Stimulated activated CD8-positive, alpha-beta memory T cell treated with anti-CD3 and anti-CD28 coated beads, Interleukin-15, amount 100 ng/mL, for 24 hours (primary cell): ENCODE results near the gene ZC3H8.
"Not testable (repeated sequence)": the region's sequence is repeated elsewhere in the genome, so short reads cannot be mapped to it uniquely, and the experiment has no call there.

Experiments used
- DNase-seq: peaks from one replicate; pipeline ENCODE4 v3.0.0-alpha.2; 2020; ENCODE audit warnings: low read depth

The ZC3H8 gene

DNA sequence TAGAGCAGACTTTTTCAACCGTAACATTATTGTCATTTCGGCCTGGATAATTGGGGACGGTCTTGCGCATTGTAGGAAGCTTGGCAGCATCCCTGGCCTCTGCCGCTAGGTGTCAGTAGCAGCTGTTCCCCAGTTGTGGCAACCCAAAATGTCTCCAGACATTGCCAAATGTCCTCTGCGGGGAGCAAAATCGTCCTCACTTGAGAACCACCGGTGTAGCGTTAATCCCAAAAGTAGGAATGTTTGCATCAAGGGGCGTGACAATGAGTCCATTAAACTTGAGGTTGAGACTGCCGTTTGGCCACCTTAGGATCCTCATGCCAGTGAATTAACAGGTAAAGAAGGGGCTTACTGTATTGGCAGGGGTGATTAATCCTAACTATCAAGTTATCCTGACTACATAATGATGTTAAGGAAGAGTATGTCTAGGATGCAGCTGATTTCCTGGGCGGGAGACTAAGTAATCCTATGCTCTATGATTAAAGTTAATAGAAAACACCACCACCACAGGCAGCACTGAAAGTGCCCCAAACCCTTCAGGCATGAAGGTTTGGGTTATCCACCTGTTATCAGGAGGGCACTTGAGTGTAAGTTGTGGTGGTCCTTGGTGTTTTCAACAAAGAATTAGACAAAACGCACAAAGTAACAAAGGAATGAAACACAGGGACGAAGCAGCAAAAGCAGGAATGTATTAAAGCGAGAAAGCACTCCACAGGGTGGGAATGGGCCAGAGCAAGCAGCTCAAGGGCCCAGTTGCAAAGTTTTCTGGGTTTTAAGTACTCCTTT lies 4.9 kb upstream of the ZC3H8 start:
- peak; percentile 48 for DNase-seq

DNA sequence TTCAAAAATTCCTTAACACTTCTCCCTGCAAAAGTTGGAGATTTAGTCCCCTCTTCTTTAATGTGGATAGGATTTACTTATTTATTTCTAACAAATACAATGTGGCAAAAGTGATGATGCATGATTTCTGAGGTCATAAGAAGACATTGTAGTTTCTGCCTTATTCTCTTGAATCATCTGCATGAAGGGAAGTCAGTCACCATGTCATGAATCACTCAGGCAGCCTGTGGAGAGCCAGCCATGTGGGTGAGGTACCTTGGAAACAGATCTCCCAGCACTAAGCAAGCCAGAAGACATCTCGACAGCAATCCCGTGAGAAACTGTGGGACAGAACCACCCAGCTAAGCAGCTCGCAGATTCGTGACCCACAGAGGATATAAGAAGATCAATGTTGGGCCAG lies 2.7 kb upstream of the ZC3H8 start:
- DNase-seq: no peak

DNA sequence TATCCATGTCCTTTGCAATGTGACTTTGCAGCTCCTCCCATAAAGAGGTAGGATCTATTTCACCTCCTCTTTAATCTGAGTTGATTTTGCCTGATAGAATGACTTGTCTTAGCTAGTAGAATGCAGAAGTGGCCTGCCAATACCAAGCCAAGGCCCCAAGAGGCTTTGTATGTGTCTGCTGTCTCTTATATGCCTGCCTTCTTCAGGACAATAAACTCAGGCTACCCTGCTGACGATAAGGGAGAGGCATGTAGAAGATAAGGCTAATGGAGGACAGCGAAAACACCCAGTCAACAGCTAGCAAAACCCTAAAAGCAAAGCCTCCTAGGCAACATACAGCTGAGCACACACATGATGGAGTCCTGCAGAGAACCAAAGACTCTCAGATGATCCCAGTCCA lies 1.8 kb upstream of the ZC3H8 start:
- no peak for DNase-seq

- DNase-seq: no peak
Measured at GRCh38 chr2:112255875-112256274, 1.0 kb upstream of the ZC3H8 start.

DNA sequence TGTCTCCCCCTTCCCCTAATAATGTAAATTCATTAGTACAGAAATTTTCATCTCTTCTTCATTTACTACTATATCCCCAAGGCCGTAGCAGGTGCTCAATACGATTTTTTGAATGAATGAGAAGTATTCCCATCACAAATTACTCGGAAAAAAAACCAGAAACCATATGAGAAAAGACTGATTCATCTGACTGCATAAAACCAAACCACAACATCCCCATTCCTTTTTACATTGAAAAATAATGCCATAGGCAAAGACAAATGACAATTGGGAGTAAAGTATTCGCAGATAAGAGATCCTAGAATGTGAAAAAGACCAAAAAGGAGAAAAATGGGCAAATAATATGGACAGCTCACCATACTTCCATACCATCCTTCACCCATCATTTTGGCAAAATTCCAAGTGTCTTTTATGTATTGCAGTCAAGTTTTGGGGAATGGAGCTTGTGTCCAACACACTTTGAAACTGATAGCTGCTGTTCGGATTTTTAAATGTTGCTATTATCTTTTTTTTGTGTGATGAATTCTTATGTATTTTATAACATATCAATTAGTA lies 1.5 kb downstream of the ZC3H8 start:
- no peak for DNase-seq

GRCh38 chr2:112251271-112251670 lies 3.6 kb downstream of the ZC3H8 start:
- no peak for DNase-seq

GRCh38 chr2:112244854-112245253 lies 10.0 kb downstream of the ZC3H8 start:
- DNase-seq: no peak

- DNase-seq: no peak
Measured at GRCh38 chr2:112243233-112243632, 11.6 kb downstream of the ZC3H8 start.

DNA sequence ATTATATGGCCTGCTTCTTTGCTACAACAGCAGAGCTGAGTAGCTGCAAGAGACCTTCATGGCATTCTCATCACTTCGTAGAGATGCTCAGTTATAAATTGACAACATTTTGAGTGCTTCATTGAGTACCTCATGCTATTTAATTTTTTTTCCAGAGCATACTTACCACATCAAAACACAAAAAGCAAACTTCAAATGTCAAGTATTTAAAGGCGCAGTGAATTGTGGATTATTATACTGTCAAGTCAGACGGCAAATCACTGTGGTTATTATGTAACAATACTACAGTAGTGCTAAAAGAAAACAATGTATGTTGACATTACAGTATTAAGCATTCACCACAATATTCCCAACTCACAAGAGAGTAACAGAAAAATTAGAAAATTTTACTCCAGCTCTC lies 12.5 kb downstream of the ZC3H8 start:
- DNase-seq: no peak

DNA sequence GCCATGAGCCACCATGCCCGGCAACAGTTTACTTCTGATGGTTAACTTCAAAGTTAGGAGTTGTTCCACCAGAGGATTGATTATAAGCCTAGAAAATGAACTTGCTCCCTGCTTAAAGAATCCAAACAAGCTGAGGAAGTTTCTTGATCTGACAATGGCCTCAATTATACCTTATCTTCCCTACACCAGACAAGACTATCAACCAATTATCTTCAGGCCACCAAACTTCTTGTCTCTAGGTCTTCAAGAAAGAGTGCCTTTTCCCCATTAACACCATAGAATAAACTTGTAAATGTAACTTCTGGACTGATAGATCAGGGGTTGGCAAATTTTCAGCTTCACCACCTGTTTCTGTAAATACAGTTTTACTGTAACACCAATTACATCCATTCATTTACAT lies 15.0 kb downstream of the ZC3H8 start:
- no peak for DNase-seq

GRCh38 chr2:112230371-112230770 lies 24.5 kb downstream of the ZC3H8 start:
- no peak for DNase-seq

DNA sequence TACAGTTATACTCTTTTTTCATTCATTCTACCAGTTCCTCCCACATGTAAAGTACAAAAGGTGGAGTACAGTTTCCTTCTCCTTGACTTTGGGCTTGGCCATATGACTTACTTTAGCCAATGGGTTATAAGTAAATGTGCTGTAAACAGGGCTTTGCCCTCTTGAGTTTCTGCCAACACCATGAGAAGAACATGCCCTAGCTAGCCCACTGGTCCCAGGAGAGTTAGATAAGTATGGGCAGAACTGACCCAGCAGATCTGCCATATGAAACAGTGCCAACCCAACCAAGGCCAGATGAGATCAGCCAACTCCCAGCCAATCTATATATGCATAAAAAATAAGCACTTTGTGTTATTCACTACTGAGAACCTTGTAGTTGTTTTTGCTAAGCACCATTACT lies 25.5 kb downstream of the ZC3H8 start:
- no peak for DNase-seq

- no peak for DNase-seq
Measured at GRCh38 chr2:112220831-112221230, 34.0 kb downstream of the ZC3H8 start.

DNA sequence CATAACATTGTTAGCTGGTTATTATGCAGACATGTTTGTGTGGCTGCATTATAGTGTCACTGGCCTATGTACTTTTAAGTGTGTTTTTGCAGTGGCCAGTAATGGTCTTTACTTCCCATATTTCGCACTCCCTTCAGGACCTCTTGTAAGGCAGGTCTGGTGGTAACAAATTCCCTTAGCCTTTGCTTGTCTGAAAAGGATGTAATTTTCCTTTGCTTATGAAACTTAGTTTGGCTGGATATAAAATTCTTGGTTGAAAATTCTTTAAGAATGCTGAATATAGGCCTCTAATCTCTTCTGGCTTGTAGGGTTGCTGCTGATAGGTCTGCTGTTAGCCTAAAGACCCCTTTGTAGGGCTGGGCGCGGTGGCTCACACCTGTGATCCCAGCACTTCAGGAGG lies 34.7 kb downstream of the ZC3H8 start:
- DNase-seq: no peak

DNA sequence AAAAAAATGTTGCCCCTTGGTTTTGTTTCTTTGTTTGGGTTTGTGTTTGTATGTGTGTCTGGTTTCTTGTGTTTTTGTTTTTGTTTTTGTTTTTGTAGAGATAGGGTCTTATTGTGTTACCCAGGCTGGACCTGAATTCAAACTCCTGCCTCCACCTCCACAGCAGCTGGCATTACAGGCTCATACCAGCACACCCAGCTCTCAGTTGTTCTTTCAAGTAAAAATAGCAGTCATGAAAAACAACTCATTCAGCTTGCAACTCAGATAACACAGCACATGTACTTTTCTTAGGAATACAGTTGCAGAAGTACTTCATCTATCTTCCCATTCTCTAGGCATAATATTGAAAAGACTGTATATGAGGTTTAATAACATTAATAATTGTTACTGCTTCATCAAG lies 37.0 kb downstream of the ZC3H8 start:
- no peak for DNase-seq

- no peak for DNase-seq
Measured at GRCh38 chr2:112216167-112216566, 38.7 kb downstream of the ZC3H8 start.

DNA sequence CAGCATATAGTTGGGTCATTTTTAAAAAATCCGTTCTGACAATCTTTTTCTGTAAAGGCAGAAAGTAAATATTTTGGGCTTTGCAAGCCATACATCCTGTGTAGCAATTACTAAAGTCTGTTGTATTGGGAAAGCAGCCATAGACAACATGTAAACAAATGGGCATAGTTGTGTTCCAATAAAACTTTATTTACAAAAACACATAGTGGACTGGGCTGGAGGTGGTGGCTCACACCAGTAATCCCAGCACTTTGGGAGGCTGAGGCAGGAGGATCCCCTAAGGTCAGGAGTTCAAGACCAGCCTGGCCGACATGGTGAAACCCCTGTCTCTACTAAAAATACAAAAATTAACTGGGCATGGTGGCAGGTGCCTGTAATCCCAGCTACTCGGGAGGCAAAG lies 46.9 kb downstream of the ZC3H8 start:
- DNase-seq: not testable (repeated sequence)

- DNase-seq: no peak
Measured at GRCh38 chr2:112204411-112204810, 50.4 kb downstream of the ZC3H8 start.

DNA sequence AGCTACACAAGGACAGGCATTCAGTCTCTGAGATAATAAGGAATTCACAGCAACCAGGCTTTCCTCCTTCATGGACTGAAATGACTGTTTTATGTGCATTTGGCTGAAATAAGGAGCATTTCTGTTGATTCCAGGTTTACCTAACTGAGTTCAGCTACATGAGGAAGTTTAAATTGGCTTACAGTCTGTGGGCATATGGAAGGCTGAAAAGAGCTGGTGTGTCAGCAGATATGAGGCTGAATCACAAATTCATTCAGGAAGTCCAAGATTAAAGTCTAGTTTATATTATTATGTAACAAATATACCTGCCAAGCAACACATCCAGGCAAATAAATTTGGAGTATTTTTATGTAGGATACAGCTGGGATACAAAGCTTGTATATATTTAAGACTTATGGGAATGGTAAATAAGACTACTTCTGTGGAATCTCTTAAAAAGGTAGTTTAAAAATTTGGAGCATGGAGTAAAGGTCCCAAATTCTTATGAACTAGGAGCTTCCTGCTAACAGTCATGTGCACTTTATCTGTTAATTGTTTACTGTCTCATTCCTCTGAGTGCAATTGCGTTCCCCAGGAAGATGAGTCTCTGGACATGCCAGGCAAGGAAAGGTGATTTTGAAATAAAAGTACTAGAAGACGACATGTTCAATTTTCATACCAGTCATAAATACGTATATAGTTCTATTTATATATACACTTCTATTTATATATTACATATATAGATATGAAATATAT lies 53.0 kb downstream of the ZC3H8 start:
- DNase-seq: no peak

GRCh38 chr2:112199188-112199587 lies 55.7 kb downstream of the ZC3H8 start:
- no peak for DNase-seq

GRCh38 chr2:112198780-112199179 lies 56.1 kb downstream of the ZC3H8 start:
- DNase-seq: no peak

- no peak for DNase-seq
Measured at GRCh38 chr2:112197868-112198267, 57.0 kb downstream of the ZC3H8 start.

DNA sequence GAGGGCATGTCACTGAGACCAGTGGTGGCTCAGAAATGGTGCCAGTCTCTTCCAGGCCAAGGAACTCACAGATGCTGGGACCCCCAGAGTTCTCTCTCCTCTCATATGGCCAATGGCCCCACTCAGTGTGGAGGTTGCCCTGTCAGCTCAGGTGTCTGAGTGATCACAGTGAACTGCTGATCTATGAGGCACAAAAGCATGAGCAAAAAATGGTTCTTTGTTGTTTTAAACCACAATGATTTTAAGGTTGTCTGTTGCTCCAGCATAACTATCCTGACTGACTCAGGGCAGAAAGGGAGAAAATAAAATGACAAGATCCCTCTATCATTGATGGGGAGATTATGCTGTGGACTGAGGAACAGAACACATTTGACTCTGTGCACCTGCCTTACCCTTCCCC lies 58.9 kb downstream of the ZC3H8 start:
- no peak for DNase-seq
